Neural crest cell (in vitro differentiated cells): ENCODE measurements around the gene TUBA1B. TPM values are rescaled to one million over a fixed set of nuclear protein-coding genes. Genes with fewer than 3 reads are reported as not detected.
A peak's percentile ranks its signal among the peaks of the same experiment; 100 is the strongest.

Experiments
- DNase-seq: peaks from one replicate; pipeline ENCODE4 v3.0.0; 2021; ENCODE audit warnings: low read depth, mixed read lengths, low spot score
- H3K27ac Mint-ChIP-seq: one replicate; pipeline ENCODE4 v1.8.0; 2021; ENCODE audit warnings: mild to moderate bottlenecking, mixed read lengths; ENCODE audit not compliant: unreplicated experiment
- H3K27me3 Mint-ChIP-seq: 2 replicates; pipeline ENCODE4 v1.8.0; 2021; ENCODE audit warnings: low read depth, mild to moderate bottlenecking, mixed read lengths
- H3K36me3 Mint-ChIP-seq: 2 replicates; pipeline ENCODE4 v1.8.0; 2021; ENCODE audit warnings: low read depth, mild to moderate bottlenecking, mixed read lengths
- H3K4me1 Mint-ChIP-seq: 2 replicates; pipeline ENCODE4 v1.8.0; 2021; ENCODE audit warnings: mixed read lengths
- H3K4me3 Mint-ChIP-seq: one replicate; pipeline ENCODE4 v1.8.0; 2021; ENCODE audit warnings: mild to moderate bottlenecking, mixed read lengths
- H3K9me3 Mint-ChIP-seq: 2 replicates; pipeline ENCODE4 v1.8.0; 2021; ENCODE audit warnings: mixed read lengths
- total RNA-seq: library from RNA; stranded (reverse); gene quantifications from 2 replicates; pipeline ENCODE4 v1.2.1, GENCODE V29; 2021
- TF ChIP-seq, protein P1 (sequence below): fragments of 200-600 bp; sonication (generic); conservative IDR thresholded peaks from 2 replicates; pipeline ENCODE4 v1.5.0; 2021; ENCODE audit warnings: antibody characterized with exemption, mild to moderate bottlenecking

The TUBA1B gene
- total RNA-seq, 1 donor from 2014 or later, result 3,094 TPM

DNA sequence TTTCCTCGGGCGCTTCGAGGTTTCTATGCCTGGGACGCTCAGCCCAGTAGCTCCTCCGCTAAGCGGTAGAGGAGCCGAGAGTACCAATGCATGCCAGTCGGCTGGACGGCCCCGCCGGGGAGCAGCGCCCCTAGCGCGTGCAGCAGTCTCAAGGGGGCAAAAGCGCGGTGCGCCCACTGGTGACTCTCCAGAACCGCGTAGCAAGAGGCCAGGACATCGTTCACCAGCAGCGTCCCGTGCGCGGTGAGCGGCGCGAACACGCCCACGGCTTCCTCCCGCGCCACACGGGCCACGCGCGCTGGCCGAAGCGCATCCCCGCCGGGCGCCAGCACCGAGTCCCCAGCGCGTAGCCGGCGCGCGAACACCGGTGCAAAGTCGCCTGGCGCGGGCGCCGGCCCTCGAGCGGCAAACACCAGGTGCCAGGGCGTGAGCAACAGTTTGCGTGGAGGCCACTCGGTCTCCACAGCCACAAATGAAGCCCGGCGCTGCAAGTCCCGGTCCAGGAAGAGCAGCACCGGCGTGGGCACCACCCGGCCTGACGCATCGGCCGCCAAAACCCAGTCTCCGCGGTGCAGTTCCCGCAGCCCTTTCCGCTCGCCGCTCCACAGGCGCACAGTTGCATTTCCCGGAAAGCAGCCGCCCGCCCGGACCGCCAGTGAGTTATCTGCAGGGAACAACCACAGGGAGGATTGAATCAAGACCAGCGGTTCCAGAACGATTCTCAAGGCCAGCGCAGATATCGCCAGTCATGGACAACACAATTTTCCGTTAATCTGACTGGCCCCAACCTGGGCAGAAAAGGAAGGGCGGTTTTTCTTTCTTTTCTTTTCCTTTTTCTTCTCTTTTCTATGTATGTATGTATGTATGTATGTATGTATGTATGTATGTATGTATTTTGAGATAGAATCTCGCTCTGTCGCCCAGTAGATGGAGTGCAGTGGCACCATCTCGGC is 41.1 kb downstream of the TUBA1B start:
- peak; percentile 36 for DNase-seq
- Mint-ChIP-seq H3K27ac (peak overlapping the region; percentile 83), H3K4me3 (peak overlapping the region; percentile 80), H3K36me3 (no peaks in the 10 kb centered on the region), H3K4me1 (peaks cover 55% of the 10 kb centered on the region), H3K9me3 (no peaks in the 10 kb centered on the region), H3K27me3 (peaks cover 64% of the 10 kb centered on the region)
- TF ChIP-seq, protein P1, sequence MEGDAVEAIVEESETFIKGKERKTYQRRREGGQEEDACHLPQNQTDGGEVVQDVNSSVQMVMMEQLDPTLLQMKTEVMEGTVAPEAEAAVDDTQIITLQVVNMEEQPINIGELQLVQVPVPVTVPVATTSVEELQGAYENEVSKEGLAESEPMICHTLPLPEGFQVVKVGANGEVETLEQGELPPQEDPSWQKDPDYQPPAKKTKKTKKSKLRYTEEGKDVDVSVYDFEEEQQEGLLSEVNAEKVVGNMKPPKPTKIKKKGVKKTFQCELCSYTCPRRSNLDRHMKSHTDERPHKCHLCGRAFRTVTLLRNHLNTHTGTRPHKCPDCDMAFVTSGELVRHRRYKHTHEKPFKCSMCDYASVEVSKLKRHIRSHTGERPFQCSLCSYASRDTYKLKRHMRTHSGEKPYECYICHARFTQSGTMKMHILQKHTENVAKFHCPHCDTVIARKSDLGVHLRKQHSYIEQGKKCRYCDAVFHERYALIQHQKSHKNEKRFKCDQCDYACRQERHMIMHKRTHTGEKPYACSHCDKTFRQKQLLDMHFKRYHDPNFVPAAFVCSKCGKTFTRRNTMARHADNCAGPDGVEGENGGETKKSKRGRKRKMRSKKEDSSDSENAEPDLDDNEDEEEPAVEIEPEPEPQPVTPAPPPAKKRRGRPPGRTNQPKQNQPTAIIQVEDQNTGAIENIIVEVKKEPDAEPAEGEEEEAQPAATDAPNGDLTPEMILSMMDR, result peak; percentile 37

DNA sequence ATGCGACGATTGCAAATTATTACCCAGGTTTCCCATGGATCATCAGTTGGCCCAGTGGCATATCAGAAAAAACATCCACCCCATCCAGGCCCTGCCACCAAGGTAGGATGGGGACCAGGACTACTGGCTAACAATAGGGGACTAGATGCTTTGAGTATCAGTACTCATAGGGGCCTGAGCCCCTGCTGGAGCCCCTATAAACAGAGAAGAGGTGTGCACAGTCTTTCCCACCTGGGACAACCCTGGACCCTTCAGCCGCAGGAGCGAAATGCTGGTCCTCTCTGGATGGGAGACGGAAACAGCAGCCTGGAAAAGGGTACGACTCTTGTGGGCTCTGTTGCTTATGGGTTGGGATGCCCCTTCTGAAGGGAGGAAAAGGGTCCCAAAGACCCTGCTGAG is 42.3 kb downstream of the TUBA1B start:
- DNase-seq, result no peak
- Mint-ChIP-seq H3K4me3 (peak overlapping the region; percentile 82), H3K36me3 (no peaks in the 10 kb centered on the region), H3K9me3 (no peaks in the 10 kb centered on the region), H3K27ac (no peak overlapping the region), H3K4me1 (peaks cover 48% of the 10 kb centered on the region), H3K27me3 (peaks cover 59% of the 10 kb centered on the region)
- TF ChIP-seq, protein P1, result no peak

DNA sequence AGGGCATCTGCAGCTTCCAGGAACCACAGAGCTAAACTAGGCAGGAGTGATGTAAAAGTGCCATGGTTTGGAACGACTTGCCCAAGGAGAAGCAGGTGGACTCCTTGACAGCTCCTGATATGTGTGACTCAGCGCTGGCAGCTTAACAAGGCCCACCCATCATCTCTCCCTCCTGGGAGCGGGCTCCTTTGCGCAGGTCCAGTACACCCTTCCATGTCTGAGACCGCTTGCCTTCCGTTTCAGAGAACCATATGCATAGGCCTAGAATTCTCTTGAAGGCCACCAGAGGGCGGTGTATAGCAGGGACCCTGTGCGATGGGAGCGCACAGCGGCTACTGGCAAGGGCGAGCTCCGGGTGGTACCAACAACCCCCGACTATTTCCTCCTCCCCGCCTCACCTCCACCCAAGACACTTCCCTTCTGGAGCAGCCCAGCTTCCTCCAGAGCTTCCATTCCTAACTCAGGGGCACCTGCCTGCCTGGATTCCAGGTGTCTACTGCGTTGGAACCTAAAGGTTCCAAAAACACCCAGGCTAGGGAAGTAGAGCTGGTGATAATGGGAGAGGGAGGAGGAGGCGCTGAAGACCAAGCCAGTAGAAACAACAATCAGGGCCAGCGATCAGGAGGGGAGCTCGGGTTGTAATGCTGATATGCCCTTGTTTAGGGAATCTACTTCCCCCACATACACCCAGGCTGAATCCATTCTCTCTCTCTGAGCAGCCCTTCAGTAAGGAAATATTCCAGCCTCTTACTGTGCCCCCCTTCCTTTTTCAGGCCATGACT is 42.9 kb downstream of the TUBA1B start:
- no peaks in the 10 kb centered on the region for H3K36me3 Mint-ChIP-seq
- H3K27me3 Mint-ChIP-seq, result peaks cover 53% of the 10 kb centered on the region
- peak overlapping the region; percentile 82 for H3K4me3 Mint-ChIP-seq
- DNase-seq, result peak; percentile 76
- H3K27ac Mint-ChIP-seq, result no peak overlapping the region
- TF ChIP-seq, protein P1, result peak; percentile 92
- no peaks in the 10 kb centered on the region for H3K9me3 Mint-ChIP-seq
- peaks cover 42% of the 10 kb centered on the region for H3K4me1 Mint-ChIP-seq

DNA sequence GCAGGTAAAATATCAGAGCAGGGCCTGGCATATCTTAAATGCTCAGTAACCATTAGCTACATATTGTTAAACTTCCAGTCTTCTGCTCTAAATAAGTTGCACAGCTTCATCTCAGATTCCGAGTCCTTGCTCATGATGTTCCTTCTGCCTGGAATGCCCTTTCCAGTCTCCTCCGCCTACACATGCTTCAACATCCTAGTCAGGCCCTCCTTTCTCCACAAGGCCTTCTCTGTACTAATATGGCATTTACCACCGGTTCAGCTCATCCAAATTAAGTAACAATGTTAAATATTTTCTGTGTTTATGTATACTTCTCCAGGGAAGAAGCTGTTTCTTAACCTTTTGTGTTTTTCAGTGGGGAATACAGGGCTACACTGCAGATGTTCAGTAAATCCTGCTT is 45.1 kb downstream of the TUBA1B start:
- TF ChIP-seq, protein P1, result no peak
- Mint-ChIP-seq H3K9me3 (no peaks in the 10 kb centered on the region), H3K36me3 (no peaks in the 10 kb centered on the region), H3K4me3 (no peak overlapping the region), H3K27ac (no peak overlapping the region), H3K27me3 (peaks cover 35% of the 10 kb centered on the region), H3K4me1 (peaks cover 20% of the 10 kb centered on the region)
- no peak for DNase-seq

DNA sequence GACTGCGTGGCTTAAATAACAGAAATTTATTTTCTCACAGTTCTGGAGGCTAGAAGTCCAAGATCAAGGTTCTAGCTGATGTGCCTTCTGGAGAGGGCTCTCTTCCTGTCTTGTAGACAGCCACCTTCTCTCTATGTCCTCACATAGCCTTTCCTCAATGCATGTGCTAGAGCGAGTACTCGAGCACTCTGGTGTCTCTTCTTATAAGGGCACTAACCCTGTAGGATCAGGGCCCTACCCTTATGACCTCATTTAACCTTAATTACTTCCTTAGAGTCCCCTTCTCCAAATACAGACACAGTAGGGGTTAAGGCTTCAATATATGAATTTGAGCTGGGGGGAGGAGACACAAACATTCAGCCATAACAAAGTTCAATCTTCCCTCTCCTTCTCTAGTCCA is 46.8 kb downstream of the TUBA1B start:
- Mint-ChIP-seq H3K27me3 (peaks cover 22% of the 10 kb centered on the region), H3K27ac (no peak overlapping the region), H3K9me3 (no peaks in the 10 kb centered on the region), H3K4me1 (peaks cover 12% of the 10 kb centered on the region), H3K4me3 (no peak overlapping the region), H3K36me3 (no peaks in the 10 kb centered on the region)
- DNase-seq, result no peak
- TF ChIP-seq, protein P1, result no peak
